ENCODE measurements around the gene DLST.

Gene DLST

GRCh38 chr14:74908861-74909341, 27.2 kb downstream of the DLST start:
- peaks cover 20 to 47% (median 40%) of the 10 kb centered on the region in 10 experiments for H3K4me1 ChIP-seq
- H3K4me3 ChIP-seq: no peak overlapping the region
- H4K20me1 ChIP-seq: peaks cover 0 to 47% (median 17%) of the 10 kb centered on the region in 11 experiments; a peak in 17 of 22 replicates
- no peak overlapping the region for H3K4me2 ChIP-seq
- H3K27me3 ChIP-seq: no peaks in the 10 kb centered on the region
- no peaks in the 10 kb centered on the region for H3K9me3 ChIP-seq (replicated peaks in 1 of 11)
- TF ChIP-seq Cebpa-rat (IDR thresholded peaks at IDR 0.05): no peak
- no peak overlapping the region; a peak in 2 of 22 replicates for H3K9ac ChIP-seq
- no peak overlapping the region for H3K27ac ChIP-seq
- peaks cover 7 to 28% (median 19%) of the 10 kb centered on the region in 11 experiments; a peak in 19 of 22 replicates for H3K36me3 ChIP-seq

DNA sequence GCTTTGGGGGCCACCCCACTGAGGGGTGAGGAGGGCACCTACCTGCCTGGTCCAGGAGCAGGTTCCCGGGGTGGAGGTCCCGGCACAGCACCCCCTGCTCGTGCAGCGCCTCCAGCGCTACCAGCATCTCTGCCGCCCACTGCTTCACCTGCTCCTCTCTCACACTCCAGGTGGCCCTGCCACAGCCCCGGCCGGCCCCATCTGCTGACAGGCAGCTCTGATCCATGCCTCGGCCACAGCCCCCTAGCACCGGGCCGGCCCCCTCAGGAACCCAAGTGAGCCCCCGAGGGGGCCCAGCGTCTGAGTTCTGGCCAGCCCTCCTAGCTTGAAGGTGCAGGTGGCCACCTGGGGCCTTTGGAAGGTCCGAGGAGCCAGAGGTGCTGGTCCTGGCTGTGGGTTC, 27.8 kb downstream of the DLST start:
- Histone ChIP-seq H3K9me3 (replicated peaks in 1 of 11) (no peaks in the 10 kb centered on the region), H3K9ac (no peak overlapping the region; a peak in 1 of 22 replicates), H3K27ac (no peak overlapping the region; a peak in 1 of 22 replicates), H3K4me3 (no peak overlapping the region), H3K27me3 (no peaks in the 10 kb centered on the region), H3K4me2 (no peak overlapping the region), H3K36me3 (peaks cover 1 to 22% (median 13%) of the 10 kb centered on the region in 11 experiments; a peak in 18 of 22 replicates), H4K20me1 (peaks cover 0 to 41% (median 12%) of the 10 kb centered on the region in 11 experiments; a peak in 17 of 22 replicates), H3K4me1 (peaks cover 24 to 50% (median 40%) of the 10 kb centered on the region in 10 experiments)
- no peak for TF ChIP-seq Cebpa-rat (IDR thresholded peaks at IDR 0.05)

DNA sequence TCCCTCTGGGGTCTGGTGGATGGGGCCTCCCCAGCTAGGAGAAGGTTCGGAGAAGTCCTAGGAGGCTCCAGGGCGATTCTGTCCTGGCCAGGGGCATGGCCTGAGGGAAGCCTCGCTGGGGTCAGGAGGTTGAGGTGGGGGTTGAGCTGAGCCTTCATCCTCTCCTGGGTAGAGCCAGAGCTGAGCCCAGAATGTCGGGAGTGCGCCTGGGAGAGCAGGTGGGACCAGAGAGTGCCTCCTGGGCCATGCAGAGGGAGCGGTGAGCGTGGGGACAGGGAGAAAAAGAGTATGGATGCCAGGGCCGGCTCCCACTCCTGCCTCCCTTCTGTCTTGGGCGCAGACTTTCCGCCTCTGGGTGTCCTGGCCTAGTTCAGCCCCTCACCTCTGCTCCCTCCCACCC, 28.2 kb downstream of the DLST start:
- Histone ChIP-seq H3K36me3 (peaks cover 0 to 18% (median 9%) of the 10 kb centered on the region in 11 experiments; a peak in 15 of 22 replicates), H3K4me3 (no peak overlapping the region), H3K27me3 (no peaks in the 10 kb centered on the region), H3K27ac (no peak overlapping the region; a peak in 1 of 22 replicates), H3K4me2 (no peak overlapping the region), H3K9me3 (replicated peaks in 1 of 11) (no peaks in the 10 kb centered on the region), H3K9ac (no peak overlapping the region), H3K4me1 (peaks cover 25 to 50% (median 38%) of the 10 kb centered on the region in 10 experiments), H4K20me1 (peaks cover 0 to 37% (median 8%) of the 10 kb centered on the region in 11 experiments; a peak in 14 of 22 replicates)
- TF ChIP-seq Cebpa-rat (IDR thresholded peaks at IDR 0.05): no peak

DNA sequence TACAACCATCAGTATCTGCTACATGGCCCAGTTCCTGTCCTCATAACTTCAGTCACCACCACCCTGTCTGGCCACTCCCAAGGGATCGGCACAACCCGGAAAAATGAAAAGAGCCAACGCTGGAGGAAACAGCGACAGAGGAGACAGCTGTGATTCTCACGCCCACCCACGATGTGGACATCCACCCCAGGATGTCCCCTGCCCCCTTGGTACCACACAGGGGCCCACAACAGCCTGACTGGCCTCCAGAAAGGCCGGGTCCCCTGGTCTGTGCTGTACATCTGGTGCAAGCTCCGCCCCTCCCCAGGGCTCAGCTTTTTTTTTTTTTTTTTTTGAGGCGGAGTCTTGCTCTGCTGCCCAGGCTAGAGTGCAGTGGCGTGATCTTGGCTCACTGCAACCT, 28.8 kb downstream of the DLST start:
- H3K27ac ChIP-seq: no peak overlapping the region
- H3K4me2 ChIP-seq: peak overlapping the region in 6 of 11 experiments; percentile 7 to 52 (median 32); a peak in 8 of 22 replicates
- no peak overlapping the region for H3K4me3 ChIP-seq
- H3K9ac ChIP-seq: no peak overlapping the region
- no peaks in the 10 kb centered on the region for H3K27me3 ChIP-seq
- TF ChIP-seq Cebpa-rat (IDR thresholded peaks at IDR 0.05): no peak
- peaks cover 22 to 43% (median 35%) of the 10 kb centered on the region in 10 experiments for H3K4me1 ChIP-seq
- H4K20me1 ChIP-seq: peaks cover 0 to 30% (median 7%) of the 10 kb centered on the region in 11 experiments; a peak in 11 of 22 replicates
- H3K36me3 ChIP-seq: peaks cover 0 to 12% (median 7%) of the 10 kb centered on the region in 11 experiments; a peak in 11 of 22 replicates
- no peaks in the 10 kb centered on the region for H3K9me3 ChIP-seq (replicated peaks in 1 of 11)

- no peak for TF ChIP-seq Cebpa-rat (IDR thresholded peaks at IDR 0.05)
- H4K20me1 ChIP-seq: peaks cover 0 to 29% (median 7%) of the 10 kb centered on the region in 11 experiments; a peak in 10 of 22 replicates
- H3K4me1 ChIP-seq: peaks cover 18 to 37% (median 29%) of the 10 kb centered on the region in 10 experiments
- H3K9me3 ChIP-seq (replicated peaks in 1 of 11): no peaks in the 10 kb centered on the region
- H3K4me3 ChIP-seq: no peak overlapping the region
- H3K9ac ChIP-seq: no peak overlapping the region
- H3K27ac ChIP-seq: no peak overlapping the region
- peaks cover 0 to 10% (median 6%) of the 10 kb centered on the region in 11 experiments; a peak in 9 of 22 replicates for H3K36me3 ChIP-seq
- H3K4me2 ChIP-seq: no peak overlapping the region
- H3K27me3 ChIP-seq: no peaks in the 10 kb centered on the region
Observed at GRCh38 chr14:74911221-74911620, 29.5 kb downstream of the DLST start.

- Histone ChIP-seq H3K4me3 (no peak overlapping the region), H3K4me2 (no peak overlapping the region)
Observed at GRCh38 chr14:74911704-74912103, 30.0 kb downstream of the DLST start.

DNA sequence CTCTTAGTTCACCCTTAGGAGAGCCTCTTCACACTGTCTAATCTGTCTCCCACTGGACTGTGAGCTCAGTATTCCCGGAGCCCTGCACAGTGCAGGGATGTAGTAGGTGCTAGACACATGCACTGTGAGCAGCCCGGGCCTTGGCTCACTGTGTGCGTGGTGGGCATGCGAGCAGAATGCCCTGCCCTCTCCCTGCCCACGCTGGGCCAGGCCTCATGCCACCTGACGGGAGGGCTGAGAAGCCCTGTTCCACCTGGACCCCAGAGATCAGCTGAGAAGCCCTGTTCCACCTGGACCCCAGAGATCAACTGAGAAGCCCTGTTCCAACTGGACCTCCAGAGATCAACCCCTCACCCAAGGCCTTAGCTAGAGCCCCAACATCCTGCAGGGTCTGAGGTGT, 30.4 kb downstream of the DLST start:
- Histone ChIP-seq H3K4me2 (no peak overlapping the region), H3K4me3 (no peak overlapping the region), H3K9ac (no peak overlapping the region; a peak in 1 of 22 replicates), H3K36me3 (peaks cover 0 to 6% (median 0%) of the 10 kb centered on the region in 11 experiments; a peak in 2 of 22 replicates), H3K4me1 (peaks cover 11 to 29% (median 20%) of the 10 kb centered on the region in 10 experiments), H4K20me1 (peaks cover 0 to 23% (median 0%) of the 10 kb centered on the region in 11 experiments; a peak in 6 of 22 replicates), H3K27me3 (no peaks in the 10 kb centered on the region), H3K27ac (no peak overlapping the region), H3K9me3 (replicated peaks in 1 of 11) (no peaks in the 10 kb centered on the region)
- TF ChIP-seq Cebpa-rat (IDR thresholded peaks at IDR 0.05): no peak

More at GRCh38 chr14:74911704-74912103, 30.0 kb downstream of the DLST start:
- Histone ChIP-seq H3K27ac (no peak overlapping the region), H3K9me3 (replicated peaks in 1 of 11) (no peaks in the 10 kb centered on the region), H3K9ac (no peak overlapping the region; a peak in 1 of 22 replicates), H3K4me1 (peaks cover 15 to 33% (median 24%) of the 10 kb centered on the region in 10 experiments), H3K27me3 (no peaks in the 10 kb centered on the region), H3K36me3 (peaks cover 0 to 9% (median 3%) of the 10 kb centered on the region in 11 experiments; a peak in 9 of 22 replicates), H4K20me1 (peaks cover 0 to 27% (median 4%) of the 10 kb centered on the region in 11 experiments; a peak in 10 of 22 replicates)
- TF ChIP-seq Cebpa-rat (IDR thresholded peaks at IDR 0.05): no peak

GRCh38 chr14:74912801-74913200, 31.1 kb downstream of the DLST start:
- peaks cover 0 to 16% (median 0%) of the 10 kb centered on the region in 11 experiments; a peak in 3 of 22 replicates for H4K20me1 ChIP-seq

DNA sequence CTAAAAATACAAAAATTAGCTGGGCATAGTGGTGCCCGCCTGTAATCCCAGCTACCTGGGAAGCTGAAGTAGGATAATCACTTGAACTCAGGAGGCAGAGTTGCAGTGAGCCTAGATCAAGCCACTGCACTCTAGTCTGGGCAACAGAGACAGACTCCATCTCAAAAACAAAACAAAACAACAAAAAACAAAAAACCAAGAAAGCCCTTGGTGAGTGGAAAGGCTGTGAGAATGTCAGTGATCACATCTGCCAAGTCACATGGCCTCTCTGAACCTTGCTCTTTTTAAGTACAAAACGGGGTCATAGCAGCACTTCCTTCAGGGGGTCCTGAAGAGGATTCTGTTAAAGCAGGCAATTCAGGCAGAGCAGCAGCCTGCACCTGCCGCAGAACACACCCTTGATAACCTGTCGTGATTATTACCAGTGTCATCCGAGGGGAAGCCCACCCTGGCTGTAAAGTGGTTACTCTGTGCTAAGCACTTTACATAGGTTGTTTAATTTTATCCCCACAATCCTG, 31.7 kb downstream of the DLST start:
- TF ChIP-seq Cebpa-rat (IDR thresholded peaks at IDR 0.05): no peak
- no peak overlapping the region for H3K4me3 ChIP-seq
- H3K36me3 ChIP-seq: peaks cover 0 to 6% (median 0%) of the 10 kb centered on the region in 11 experiments; a peak in 1 of 22 replicates
- H3K4me1 ChIP-seq: peaks cover 0 to 20% (median 14%) of the 10 kb centered on the region in 10 experiments; a peak in 14 of 20 replicates
- no peak overlapping the region; a peak in 1 of 22 replicates for H3K9ac ChIP-seq
- H3K27me3 ChIP-seq: no peaks in the 10 kb centered on the region
- H3K9me3 ChIP-seq (replicated peaks in 1 of 11): no peaks in the 10 kb centered on the region
- no peak overlapping the region for H3K27ac ChIP-seq
- no peak overlapping the region for H3K4me2 ChIP-seq
- H4K20me1 ChIP-seq: peaks cover 0 to 9% (median 0%) of the 10 kb centered on the region in 11 experiments; a peak in 2 of 22 replicates

More at GRCh38 chr14:74912801-74913200, 31.1 kb downstream of the DLST start:
- H3K9ac ChIP-seq: no peak overlapping the region; a peak in 2 of 22 replicates
- H3K4me3 ChIP-seq: no peak overlapping the region
- peaks cover 0 to 6% (median 0%) of the 10 kb centered on the region in 11 experiments; a peak in 1 of 22 replicates for H3K36me3 ChIP-seq
- no peaks in the 10 kb centered on the region for H3K27me3 ChIP-seq
- H3K4me2 ChIP-seq: no peak overlapping the region
- no peaks in the 10 kb centered on the region for H3K9me3 ChIP-seq (replicated peaks in 1 of 11)
- no peak overlapping the region; a peak in 1 of 22 replicates for H3K27ac ChIP-seq
- TF ChIP-seq Cebpa-rat (IDR thresholded peaks at IDR 0.05): no peak
- peaks cover 5 to 24% (median 14%) of the 10 kb centered on the region in 10 experiments; a peak in 18 of 20 replicates for H3K4me1 ChIP-seq

Data from BLaER1 treated with 17β-estradiol and CSF1 and Interleukin-3, amounts not matched to agents 10 nM and 100 nM (cell line).